Rectal smooth muscle tissue (tissue), 1 donor: ENCODE results near the gene PPP1R2.
"Not testable (repeated sequence)": the region's sequence is repeated elsewhere in the genome, so short reads cannot be mapped to it uniquely, and the experiment has no call there.

Experiments used
- H3K27ac ChIP-seq: one replicate; pipeline ENCODE4 v1.7.0; 2013; ENCODE audit warnings: low read depth, low read length, inconsistent platforms
- H3K27me3 ChIP-seq: one replicate; pipeline ENCODE4 v1.7.0; 2013; ENCODE audit warnings: low read length; ENCODE audit not compliant: control insufficient read depth, insufficient read depth
- H3K36me3 ChIP-seq: one replicate; pipeline ENCODE4 v1.7.0; 2013; ENCODE audit warnings: low read length; ENCODE audit not compliant: control insufficient read depth, insufficient read depth
- H3K4me1 ChIP-seq: one replicate; pipeline ENCODE4 v1.7.0; 2013; ENCODE audit warnings: low read length; ENCODE audit not compliant: control insufficient read depth, insufficient read depth
- H3K4me3 ChIP-seq: one replicate; pipeline ENCODE4 v1.7.0; 2013; ENCODE audit warnings: low read length
- H3K9ac ChIP-seq: one replicate; pipeline ENCODE4 v1.7.0; 2013; ENCODE audit warnings: low read length

PPP1R2 gene

GRCh38 chr3:195542698-195543499 lies at the start of gene PPP1R2:
PPP1R2 (minus strand) TSS chr3:195543325; CDS start chr3:195543025, 300 bp downstream.
- Histone ChIP-seq H3K36me3 (no peaks in the 10 kb centered on the region), H3K4me3 (peak within 1 kb of the TSS; percentile 92), H3K27me3 (no peaks in the 10 kb centered on the region), H3K9ac (peak within 1 kb of the TSS; percentile 96), H3K27ac (peak within 1 kb of the TSS; percentile 96), H3K4me1 (peaks cover 8% of the 10 kb centered on the region)

GRCh38 chr3:195591852-195592251 lies 48.7 kb upstream of the PPP1R2 start:
- no peaks in the 10 kb centered on the region for H3K27me3 ChIP-seq
- no peaks in the 10 kb centered on the region for H3K4me1 ChIP-seq
- H3K9ac ChIP-seq = no peak overlapping the region
- no peak overlapping the region for H3K27ac ChIP-seq
- H3K4me3 ChIP-seq = no peak overlapping the region
- H3K36me3 ChIP-seq = no peaks in the 10 kb centered on the region

- H3K27ac ChIP-seq = no peak overlapping the region
- H3K4me1 ChIP-seq = no peaks in the 10 kb centered on the region
- H3K36me3 ChIP-seq = no peaks in the 10 kb centered on the region
- H3K9ac ChIP-seq = no peak overlapping the region
- H3K4me3 ChIP-seq = no peak overlapping the region
- no peaks in the 10 kb centered on the region for H3K27me3 ChIP-seq
Observed at GRCh38 chr3:195591220-195591619, 48.1 kb upstream of the PPP1R2 start.

- not testable (repeated sequence) for H3K4me1 ChIP-seq, H3K9ac ChIP-seq, H3K27me3 ChIP-seq, H3K27ac ChIP-seq, H3K4me3 ChIP-seq, H3K36me3 ChIP-seq
Observed at GRCh38 chr3:195590381-195590780, 47.3 kb upstream of the PPP1R2 start.

- H3K4me1 ChIP-seq, H3K4me3 ChIP-seq, H3K36me3 ChIP-seq, H3K9ac ChIP-seq, H3K27me3 ChIP-seq, H3K27ac ChIP-seq: not testable (repeated sequence)
Observed at GRCh38 chr3:195589796-195590195, 46.7 kb upstream of the PPP1R2 start.

GRCh38 chr3:195587824-195588223 lies 44.7 kb upstream of the PPP1R2 start:
- Histone ChIP-seq H3K27me3 (no peaks in the 10 kb centered on the region), H3K27ac (no peak overlapping the region), H3K36me3 (no peaks in the 10 kb centered on the region), H3K9ac (no peak overlapping the region), H3K4me1 (no peaks in the 10 kb centered on the region), H3K4me3 (no peak overlapping the region)

- H3K4me1 ChIP-seq = no peaks in the 10 kb centered on the region
- no peak overlapping the region for H3K9ac ChIP-seq
- no peaks in the 10 kb centered on the region for H3K36me3 ChIP-seq
- H3K27ac ChIP-seq = no peak overlapping the region
- H3K27me3 ChIP-seq = no peaks in the 10 kb centered on the region
- H3K4me3 ChIP-seq = no peak overlapping the region
Observed at GRCh38 chr3:195587406-195587805, 44.3 kb upstream of the PPP1R2 start.

GRCh38 chr3:195584543-195584870 lies 41.4 kb upstream of the PPP1R2 start:
- H3K36me3 ChIP-seq = no peaks in the 10 kb centered on the region
- no peak overlapping the region for H3K9ac ChIP-seq
- H3K4me3 ChIP-seq = no peak overlapping the region
- no peaks in the 10 kb centered on the region for H3K27me3 ChIP-seq
- no peak overlapping the region for H3K27ac ChIP-seq
- no peaks in the 10 kb centered on the region for H3K4me1 ChIP-seq

GRCh38 chr3:195583831-195584542 lies 40.9 kb upstream of the PPP1R2 start, which contains the start of gene APOD:
APOD (minus strand) TSS chr3:195583940; CDS start chr3:195579461, 4,479 bp downstream.
- Histone ChIP-seq H3K4me3 (no peak within 1 kb of the TSS), H3K4me1 (no peaks in the 10 kb centered on the region), H3K36me3 (no peaks in the 10 kb centered on the region), H3K27ac (no peak within 1 kb of the TSS), H3K9ac (peak within 1 kb of the TSS; percentile 53), H3K27me3 (no peaks in the 10 kb centered on the region)

- no peaks in the 10 kb centered on the region for H3K27me3 ChIP-seq
- no peaks in the 10 kb centered on the region for H3K4me1 ChIP-seq
- no peak overlapping the region for H3K27ac ChIP-seq
- no peak overlapping the region for H3K9ac ChIP-seq
- no peaks in the 10 kb centered on the region for H3K36me3 ChIP-seq
- no peak overlapping the region for H3K4me3 ChIP-seq
Observed at GRCh38 chr3:195582947-195583346, 39.8 kb upstream of the PPP1R2 start.

- Histone ChIP-seq H3K27ac (no peak overlapping the region), H3K36me3 (no peaks in the 10 kb centered on the region), H3K4me3 (no peak overlapping the region), H3K9ac (no peak overlapping the region), H3K27me3 (no peaks in the 10 kb centered on the region), H3K4me1 (no peaks in the 10 kb centered on the region)
Observed at GRCh38 chr3:195580744-195581443, 37.8 kb upstream of the PPP1R2 start.

GRCh38 chr3:195579281-195579680 lies 36.2 kb upstream of the PPP1R2 start:
- no peaks in the 10 kb centered on the region for H3K27me3 ChIP-seq
- no peak overlapping the region for H3K4me3 ChIP-seq
- H3K4me1 ChIP-seq = no peaks in the 10 kb centered on the region
- no peaks in the 10 kb centered on the region for H3K36me3 ChIP-seq
- H3K27ac ChIP-seq = no peak overlapping the region
- H3K9ac ChIP-seq = no peak overlapping the region
